Glutamatergic neuron (in vitro differentiated cells): ENCODE results near the gene TINAGL1. TPM values are rescaled to one million over a fixed set of nuclear protein-coding genes. Genes with fewer than 3 reads are reported as not detected.

Source experiments
- DNase-seq: peaks from one replicate; pipeline ENCODE4 v3.0.0; 2022
- H3K27ac Mint-ChIP-seq: one replicate; pipeline ENCODE4 v1.8.0; 2020; ENCODE audit warnings: mild to moderate bottlenecking, mixed read lengths, inconsistent platforms; ENCODE audit not compliant: unreplicated experiment
- H3K27me3 Mint-ChIP-seq: one replicate; pipeline ENCODE4 v1.8.0; 2020; ENCODE audit warnings: mild to moderate bottlenecking, moderate library complexity, mixed read lengths, inconsistent platforms; ENCODE audit not compliant: unreplicated experiment
- H3K36me3 Mint-ChIP-seq: one replicate; pipeline ENCODE4 v1.8.0; 2020; ENCODE audit warnings: mild to moderate bottlenecking, mixed read lengths, inconsistent platforms; ENCODE audit not compliant: unreplicated experiment
- H3K4me1 Mint-ChIP-seq: one replicate; pipeline ENCODE4 v1.8.0; 2020; ENCODE audit warnings: mild to moderate bottlenecking, low read depth, mixed read lengths, inconsistent platforms; ENCODE audit not compliant: unreplicated experiment
- H3K4me3 Mint-ChIP-seq: one replicate; pipeline ENCODE4 v1.8.0; 2020; ENCODE audit warnings: mild to moderate bottlenecking, mixed read lengths, inconsistent platforms; ENCODE audit not compliant: unreplicated experiment
- H3K9me3 Mint-ChIP-seq: one replicate; pipeline ENCODE4 v1.8.0; 2020; ENCODE audit warnings: mild to moderate bottlenecking, moderate library complexity, mixed read lengths, inconsistent platforms; ENCODE audit not compliant: unreplicated experiment
- CTCF ChIP-seq: fragments of 200-600 bp; sonication (generic); IDR thresholded peaks from one replicate; pipeline ENCODE4 v1.5.0; 2021; ENCODE audit not compliant: partially characterized antibody, unreplicated experiment
- total RNA-seq: library from RNA; stranded (reverse); fragmentation: NEBNext Ultra II Directional; extraction: Animal tissue kit (Norgen Biotek cat#: 25700); gene quantifications from one replicate; pipeline ENCODE4 v1.2.1, GENCODE V29; 2021; ENCODE audit not compliant: unreplicated experiment

TINAGL1 gene
- total RNA-seq, 1 donor from 2014 or later, result not detected

DNA sequence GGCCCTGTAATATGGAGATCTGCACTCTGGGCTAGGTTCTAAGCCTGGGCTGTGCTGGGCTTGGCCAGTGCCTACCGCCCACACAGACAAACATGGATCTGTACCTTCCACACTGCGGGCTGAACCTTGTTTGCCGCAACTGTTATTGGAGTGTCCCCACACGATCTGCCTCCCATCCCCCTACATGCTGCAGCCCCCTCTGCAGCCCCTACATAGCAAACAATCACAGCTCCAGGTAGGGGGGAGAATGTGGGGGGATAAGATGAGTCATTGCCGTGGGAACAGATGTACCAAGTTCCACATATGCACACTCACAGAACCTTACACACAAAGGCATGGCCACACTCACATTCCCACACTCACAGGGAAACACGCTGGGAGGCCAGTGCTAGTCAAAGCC is 39.1 kb downstream of the TINAGL1 start:
- Mint-ChIP-seq H3K36me3 (peaks cover 3% of the 10 kb centered on the region), H3K27me3 (peaks cover 9% of the 10 kb centered on the region), H3K9me3 (no peaks in the 10 kb centered on the region), H3K27ac (no peak overlapping the region), H3K4me3 (no peak overlapping the region), H3K4me1 (no peaks in the 10 kb centered on the region)
- TF ChIP-seq CTCF, result no peak
- DNase-seq, result no peak

DNA sequence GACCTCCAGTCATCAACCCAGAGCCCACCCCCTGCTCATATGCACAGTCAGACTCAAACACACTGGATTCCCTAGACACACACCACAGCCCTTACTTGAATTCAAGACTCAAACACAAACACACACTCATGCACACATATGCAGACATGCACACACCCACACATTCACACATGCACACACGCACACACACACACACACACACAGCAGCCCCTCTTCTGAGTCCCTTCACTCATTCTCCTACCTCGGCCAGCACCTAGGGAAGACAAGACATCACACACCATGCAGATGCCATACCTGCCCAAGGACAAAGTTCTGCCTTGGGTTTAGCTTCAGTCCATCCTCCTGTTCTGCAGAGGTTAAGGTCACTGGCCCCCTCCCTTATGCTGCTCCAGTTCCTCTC is 39.6 kb downstream of the TINAGL1 start:
- H3K4me3 Mint-ChIP-seq, result no peak overlapping the region
- no peak overlapping the region for H3K27ac Mint-ChIP-seq
- no peaks in the 10 kb centered on the region for H3K9me3 Mint-ChIP-seq
- no peaks in the 10 kb centered on the region for H3K4me1 Mint-ChIP-seq
- no peak for DNase-seq
- peaks cover 9% of the 10 kb centered on the region for H3K27me3 Mint-ChIP-seq
- no peak for TF ChIP-seq CTCF
- peaks cover 3% of the 10 kb centered on the region for H3K36me3 Mint-ChIP-seq

DNA sequence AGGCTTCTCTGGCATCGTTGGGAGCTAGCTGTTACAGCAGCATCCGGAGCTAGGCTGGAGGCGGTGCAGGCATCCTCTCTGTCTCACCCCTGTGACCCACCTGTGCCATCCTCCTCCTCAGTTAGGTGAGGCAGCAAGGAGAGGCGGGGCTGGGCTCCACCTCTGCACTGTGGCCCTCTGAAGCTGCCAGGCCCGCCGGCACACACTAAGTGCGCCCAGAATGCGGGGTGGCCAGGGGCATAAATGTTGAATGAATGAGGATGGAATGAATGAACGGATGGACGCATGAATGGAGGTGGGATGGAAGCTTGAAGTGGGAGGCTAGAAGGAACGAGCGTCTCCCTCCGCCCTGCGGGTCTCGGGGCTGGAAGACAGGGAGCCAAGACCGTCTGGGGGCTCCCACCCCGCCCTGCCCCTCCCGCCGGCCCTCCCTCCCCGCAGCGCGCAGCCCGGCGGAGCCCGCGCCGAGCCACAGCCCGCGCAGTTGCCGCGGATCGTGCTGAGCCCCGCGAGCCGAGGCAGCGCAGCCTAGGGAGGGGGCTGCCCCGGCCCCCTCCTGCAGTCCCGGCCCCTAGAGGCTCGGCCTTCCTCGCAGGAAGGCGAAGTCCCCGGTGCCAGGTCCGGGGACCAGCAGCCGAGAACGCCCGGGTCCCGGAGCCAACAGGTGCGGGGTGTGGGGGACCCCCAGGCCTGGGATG is 41.1 kb downstream of the TINAGL1 start, which contains the start of gene HCRTR1:
Gene HCRTR1 (plus strand): TSS at position 472 of the 698 bp plus-strand sequence. CDS start 1,504 bp downstream, outside the sequence.
- peaks cover 3% of the 10 kb centered on the region for H3K36me3 Mint-ChIP-seq
- H3K4me3 Mint-ChIP-seq, result peak within 1 kb of the TSS; percentile 90
- peaks cover 9% of the 10 kb centered on the region for H3K27me3 Mint-ChIP-seq
- no peak within 1 kb of the TSS for H3K27ac Mint-ChIP-seq
- TF ChIP-seq CTCF, result no peak
- DNase-seq, result no peak
- no peaks in the 10 kb centered on the region for H3K4me1 Mint-ChIP-seq
- H3K9me3 Mint-ChIP-seq, result no peaks in the 10 kb centered on the region

DNA sequence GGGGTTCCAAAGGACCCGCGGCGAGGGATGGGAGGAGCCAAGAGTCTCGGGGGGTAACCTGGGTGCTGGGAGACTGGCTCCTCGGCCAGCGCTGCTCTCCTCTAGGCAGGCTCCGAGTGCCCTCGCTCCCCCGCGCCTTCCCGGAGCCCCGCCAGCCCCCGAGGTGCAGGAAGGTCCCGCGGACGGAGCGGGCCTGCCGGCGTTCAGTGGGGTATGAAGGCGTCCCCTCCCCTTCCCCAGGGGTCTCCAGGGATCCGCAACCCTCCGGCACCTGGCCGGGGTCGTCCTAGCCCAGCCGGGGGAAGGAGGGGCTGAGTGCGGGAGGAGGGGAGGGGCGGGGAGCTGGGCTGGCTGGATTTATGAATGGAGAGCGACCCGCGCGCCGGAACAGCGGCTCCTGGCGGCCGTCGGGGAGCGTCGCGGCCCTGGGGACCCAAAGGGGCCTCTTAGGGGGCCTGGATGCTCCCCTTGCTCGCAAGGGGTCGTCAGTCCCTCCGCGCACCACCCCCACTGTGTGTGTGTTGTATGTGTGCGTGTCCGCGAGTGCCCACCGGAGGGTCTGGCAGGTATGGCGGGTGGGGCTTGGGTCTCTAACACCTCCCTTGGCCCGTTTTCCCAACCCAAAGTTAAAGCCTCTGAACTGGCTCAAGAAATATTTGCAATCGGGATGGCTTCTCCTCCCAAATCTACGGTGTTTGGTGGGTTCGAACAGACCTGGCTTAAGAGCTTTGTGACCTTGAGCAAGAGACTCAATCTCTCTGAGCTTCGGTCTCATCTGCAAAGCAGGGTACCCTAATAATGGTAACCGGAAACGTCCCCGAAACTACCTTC is 41.8 kb downstream of the TINAGL1 start:
- peak; percentile 91 for TF ChIP-seq CTCF
- H3K4me3 Mint-ChIP-seq, result peak overlapping the region; percentile 52
- no peaks in the 10 kb centered on the region for H3K4me1 Mint-ChIP-seq
- H3K27me3 Mint-ChIP-seq, result peaks cover 9% of the 10 kb centered on the region
- peaks cover 3% of the 10 kb centered on the region for H3K36me3 Mint-ChIP-seq
- peak; percentile 84 for DNase-seq
- H3K27ac Mint-ChIP-seq, result no peak overlapping the region
- H3K9me3 Mint-ChIP-seq, result no peaks in the 10 kb centered on the region
